Forelimb muscle (tissue), 1 donor: ENCODE data around the gene FBXO36. TPM values are rescaled to one million over a fixed set of nuclear protein-coding genes. Genes with fewer than 3 reads are reported as not detected.
"Not testable (repeated sequence)": the region's sequence is repeated elsewhere in the genome, so short reads cannot be mapped to it uniquely, and the experiment has no call there.

Experiments used
- DNase-seq: peaks from one replicate; pipeline ENCODE4 v3.0.0-alpha.2; 2013; ENCODE audit warnings: low read depth
- polyA plus RNA-seq: library from polyadenylated mRNA; unstranded; fragments of 120-200 nt; gene quantifications from one replicate; pipeline ENCODE4 v1.2.1, GENCODE V29; 2013; ENCODE audit not compliant: insufficient read length

The FBXO36 gene, protein sequence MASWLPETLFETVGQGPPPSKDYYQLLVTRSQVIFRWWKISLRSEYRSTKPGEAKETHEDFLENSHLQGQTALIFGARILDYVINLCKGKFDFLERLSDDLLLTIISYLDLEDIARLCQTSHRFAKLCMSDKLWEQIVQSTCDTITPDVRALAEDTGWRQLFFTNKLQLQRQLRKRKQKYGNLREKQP
- 2.6 TPM for polyA plus RNA-seq

- DNase-seq: no peak
Measured at GRCh38 chr2:229922449-229923386, at the start of gene FBXO36. Gene FBXO36, plus strand, starts transcription at chr2:229922503. Its CDS starts 11 bp downstream, at chr2:229922514.

DNA sequence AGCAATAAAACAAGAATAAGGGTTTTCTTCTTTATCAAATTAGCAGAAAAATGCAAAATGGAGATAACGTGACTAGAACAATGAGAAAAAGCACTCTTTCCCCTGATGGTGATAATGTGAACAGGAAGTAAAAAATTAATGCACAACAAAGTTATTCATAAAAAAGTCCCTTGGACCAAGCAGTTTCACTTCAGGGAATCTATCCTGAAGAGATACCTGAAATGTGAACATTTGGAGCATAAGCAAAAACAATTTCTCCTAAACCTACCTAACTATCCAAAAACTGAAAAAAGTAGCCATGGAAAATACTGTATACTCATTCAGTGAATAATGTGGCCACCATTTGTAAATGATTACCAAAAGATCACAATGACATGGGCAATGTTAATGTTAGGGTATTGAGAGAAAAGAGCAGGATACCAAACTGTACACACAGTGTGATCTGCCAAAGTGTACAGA, 49.2 kb upstream of the FBXO36 start:
- no peak for DNase-seq

- DNase-seq: no peak
Measured at GRCh38 chr2:229874647-229875046, 47.7 kb upstream of the FBXO36 start.

- DNase-seq: no peak
Measured at GRCh38 chr2:229875549-229875948, 46.8 kb upstream of the FBXO36 start.

GRCh38 chr2:229879191-229879950, 42.9 kb upstream of the FBXO36 start:
- DNase-seq: no peak

DNA sequence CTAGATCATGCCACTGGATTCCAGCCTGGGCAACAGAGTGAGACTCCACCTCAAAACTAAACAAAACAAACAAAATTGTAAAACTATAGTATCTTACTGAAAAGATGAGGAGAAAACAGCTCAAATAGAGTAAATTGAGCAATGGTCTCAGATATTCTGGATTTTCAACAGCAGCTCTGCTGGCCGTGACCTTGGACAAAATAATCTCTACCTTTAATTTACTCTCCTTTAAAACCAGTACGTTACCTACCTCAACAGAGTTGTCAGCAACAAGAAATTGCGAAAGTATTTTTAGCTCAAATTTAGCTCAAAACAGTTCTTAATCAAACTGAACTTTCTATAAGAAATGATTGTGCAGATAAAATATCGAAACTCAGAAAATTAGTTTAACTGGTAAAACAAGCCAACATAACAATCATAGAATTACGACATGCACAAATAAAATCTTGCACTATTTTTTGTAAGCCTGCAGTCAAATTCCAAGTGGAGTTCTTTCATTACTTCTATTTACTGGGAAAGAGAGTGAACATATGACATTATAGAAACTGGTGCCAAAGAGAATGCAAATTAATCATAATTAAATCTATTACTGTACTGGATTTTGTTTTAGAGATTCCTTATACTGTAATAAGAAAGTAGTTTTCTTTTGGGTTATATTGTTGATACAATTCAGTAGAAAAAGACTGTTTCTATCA, 41.3 kb upstream of the FBXO36 start:
- DNase-seq: no peak

- no peak for DNase-seq
Measured at GRCh38 chr2:229882583-229882982, 39.7 kb upstream of the FBXO36 start.

DNA sequence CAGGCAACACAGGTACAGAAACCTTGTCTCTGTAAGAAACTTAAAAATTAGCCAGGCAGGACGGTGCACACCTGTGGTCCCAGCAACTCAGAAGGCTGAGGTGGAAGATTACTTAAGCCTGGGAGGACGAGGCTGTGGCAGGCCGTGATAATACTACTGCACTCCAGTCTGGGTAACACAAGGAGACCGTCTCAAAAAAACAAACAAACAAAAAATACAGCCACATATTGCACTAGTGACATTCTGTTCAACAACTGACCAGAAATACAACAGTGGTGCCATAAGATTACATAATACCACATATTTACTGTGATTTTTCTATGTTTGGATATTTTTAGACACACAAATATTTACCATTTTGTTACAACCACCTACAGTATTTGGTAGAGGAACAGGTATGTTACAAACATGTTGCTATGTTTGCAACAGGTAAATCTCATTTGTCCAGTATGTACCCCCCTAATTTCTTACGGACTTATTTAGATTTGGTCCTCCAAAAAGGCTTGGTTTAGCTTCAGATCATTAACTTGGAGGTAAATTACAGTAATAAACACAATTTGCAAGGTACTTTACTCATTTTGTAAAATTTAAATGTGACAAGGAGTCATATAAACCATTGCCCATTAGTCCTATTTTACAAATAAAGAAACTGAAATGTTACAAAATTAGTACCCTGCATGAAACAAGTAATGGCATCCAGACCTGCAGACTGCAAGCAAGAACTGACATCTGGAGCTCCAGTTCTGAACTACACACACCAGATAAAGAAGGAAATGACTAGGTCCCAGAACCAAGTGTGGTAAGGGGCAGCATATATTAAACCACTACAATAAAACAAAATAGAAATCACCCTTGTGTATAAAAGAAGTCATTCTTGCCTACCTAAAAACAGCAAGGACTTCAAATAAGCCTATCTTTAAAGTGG, 37.3 kb upstream of the FBXO36 start:
- no peak for DNase-seq

DNA sequence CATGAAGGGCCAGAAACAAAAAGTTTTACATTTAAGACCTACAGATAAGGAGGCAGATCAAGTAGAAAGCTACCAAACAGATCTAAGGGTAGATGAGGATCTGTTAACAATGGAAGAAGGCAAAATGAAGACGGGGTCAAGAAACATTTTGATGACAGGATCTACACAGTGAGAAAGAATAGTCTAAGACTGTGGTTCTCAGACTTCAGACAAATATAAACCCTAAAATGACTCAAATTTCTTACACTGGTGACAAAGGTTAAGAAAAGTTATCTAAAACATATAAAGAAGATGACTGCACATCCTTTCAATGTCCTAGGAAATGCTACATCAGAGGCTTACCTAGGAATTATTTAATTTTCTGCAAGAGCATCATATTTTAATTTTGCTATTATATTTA, 34.9 kb upstream of the FBXO36 start:
- DNase-seq: no peak

DNA sequence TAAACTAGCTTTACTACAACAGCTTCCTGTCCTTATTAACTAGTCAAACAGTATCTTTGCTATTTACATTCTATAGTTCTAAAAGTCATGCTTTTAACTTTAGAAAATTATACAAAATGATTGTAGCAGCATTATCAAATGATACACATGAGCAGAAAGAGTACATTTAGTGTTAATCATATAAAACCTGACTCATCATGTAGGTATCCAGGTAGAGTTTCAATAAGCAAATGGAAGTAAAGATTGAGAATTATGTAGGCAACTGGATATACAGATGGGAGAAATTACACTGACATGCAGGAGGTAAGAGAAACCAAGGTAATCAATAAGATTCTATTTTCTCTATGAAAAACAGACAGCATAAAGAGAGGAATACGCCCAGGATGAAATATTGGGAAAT, 34.3 kb upstream of the FBXO36 start:
- DNase-seq: no peak

DNA sequence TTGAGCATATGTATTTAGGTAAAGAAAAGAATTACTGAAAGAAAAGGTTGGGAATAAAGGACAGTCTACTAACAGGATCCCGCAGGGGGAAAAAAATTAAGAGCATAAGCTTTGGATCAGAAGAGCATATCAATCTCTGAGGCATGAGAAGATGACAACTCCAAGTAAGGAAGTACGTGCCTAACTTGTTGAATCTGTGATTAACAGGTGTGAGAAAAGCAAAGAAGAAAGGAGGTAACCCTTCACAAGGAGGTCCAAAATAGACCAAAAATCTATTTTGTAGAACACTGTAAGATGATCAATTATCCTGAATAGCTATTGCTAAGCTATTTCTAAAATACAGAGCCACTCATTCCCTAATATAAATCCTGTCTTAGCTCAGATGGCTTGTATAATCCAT, 33.3 kb upstream of the FBXO36 start:
- DNase-seq: no peak

GRCh38 chr2:229896857-229897256, 25.4 kb upstream of the FBXO36 start:
- DNase-seq: no peak

DNA sequence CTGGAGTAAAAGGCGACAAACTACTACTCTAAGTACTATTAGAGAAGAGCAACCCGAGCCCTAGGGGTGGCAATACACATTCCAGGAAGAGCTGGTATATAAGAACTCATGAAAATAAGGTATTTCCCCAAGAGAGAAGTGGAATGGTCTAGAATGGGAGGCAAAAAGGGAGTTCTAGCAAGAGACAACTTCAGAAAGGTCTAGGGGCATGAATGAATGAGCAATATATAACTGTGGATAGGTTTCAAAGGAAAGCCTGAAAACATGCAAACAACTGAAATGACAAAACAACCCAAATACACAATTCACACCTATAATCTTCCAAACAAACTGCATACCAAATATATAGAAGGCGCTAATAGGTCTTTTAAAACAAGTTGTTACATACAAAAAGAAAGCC, 22.7 kb upstream of the FBXO36 start:
- no peak for DNase-seq

DNA sequence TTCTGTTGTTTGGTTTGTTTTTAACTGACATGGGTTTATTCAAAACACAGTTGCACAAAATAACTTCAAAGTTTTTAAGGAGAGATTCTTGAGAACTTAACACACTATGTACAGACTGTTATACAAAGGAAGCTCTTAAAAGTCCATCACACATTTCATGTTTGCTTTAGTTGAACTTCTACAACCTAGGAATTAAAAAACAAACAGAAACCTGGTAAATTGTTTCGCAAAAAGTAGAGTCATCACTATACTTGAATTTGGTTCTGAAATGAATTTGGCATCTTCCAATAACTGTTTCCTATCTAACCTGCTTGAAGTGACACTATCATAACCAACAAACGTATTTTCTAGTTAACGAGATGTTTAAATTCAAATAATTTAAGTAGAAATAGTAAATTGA, 22.3 kb upstream of the FBXO36 start:
- DNase-seq: no peak

- DNase-seq: not testable (repeated sequence)
Measured at GRCh38 chr2:229900514-229900913, 21.8 kb upstream of the FBXO36 start.

DNA sequence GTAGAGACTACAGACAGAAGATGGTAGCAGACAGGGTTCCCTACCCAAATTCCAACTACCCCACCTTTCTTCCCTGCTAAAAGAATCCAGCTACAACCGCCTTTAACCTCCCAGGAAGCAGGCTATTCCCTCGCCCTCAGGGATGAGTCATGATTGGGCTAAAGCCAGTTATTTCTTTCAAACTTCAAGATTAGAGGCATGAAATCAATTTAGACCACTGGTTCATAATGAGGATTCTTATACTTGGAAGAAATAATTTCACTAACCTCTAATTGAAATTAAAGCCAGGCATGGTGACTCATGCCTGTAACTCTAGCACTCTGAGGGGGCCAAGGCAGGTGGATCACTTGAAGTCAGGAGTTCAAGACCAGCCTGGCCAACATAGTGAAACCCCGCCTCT, 20.5 kb upstream of the FBXO36 start:
- DNase-seq: no peak

- DNase-seq: no peak
Measured at GRCh38 chr2:229903037-229903436, 19.3 kb upstream of the FBXO36 start.

DNA sequence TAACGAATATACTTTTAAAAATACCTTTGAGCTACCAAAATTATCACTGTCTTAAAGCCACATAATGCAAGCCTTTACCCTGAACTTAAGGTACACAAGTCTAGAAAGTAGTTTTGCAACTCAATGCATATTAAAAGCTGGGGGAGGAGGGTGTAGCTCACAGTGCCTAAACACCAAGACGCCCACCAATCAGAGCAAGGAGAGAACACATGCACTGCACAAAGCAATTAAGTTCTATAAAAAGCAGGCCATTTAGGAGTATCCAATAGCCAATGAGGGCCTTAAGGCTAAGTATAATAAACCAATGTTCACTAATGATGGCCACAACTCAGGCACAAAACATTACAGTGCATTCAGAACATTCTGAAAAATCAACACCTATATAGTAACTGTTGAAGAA, 16.7 kb upstream of the FBXO36 start:
- DNase-seq: no peak

GRCh38 chr2:229909090-229909489, 13.2 kb upstream of the FBXO36 start:
- no peak for DNase-seq

DNA sequence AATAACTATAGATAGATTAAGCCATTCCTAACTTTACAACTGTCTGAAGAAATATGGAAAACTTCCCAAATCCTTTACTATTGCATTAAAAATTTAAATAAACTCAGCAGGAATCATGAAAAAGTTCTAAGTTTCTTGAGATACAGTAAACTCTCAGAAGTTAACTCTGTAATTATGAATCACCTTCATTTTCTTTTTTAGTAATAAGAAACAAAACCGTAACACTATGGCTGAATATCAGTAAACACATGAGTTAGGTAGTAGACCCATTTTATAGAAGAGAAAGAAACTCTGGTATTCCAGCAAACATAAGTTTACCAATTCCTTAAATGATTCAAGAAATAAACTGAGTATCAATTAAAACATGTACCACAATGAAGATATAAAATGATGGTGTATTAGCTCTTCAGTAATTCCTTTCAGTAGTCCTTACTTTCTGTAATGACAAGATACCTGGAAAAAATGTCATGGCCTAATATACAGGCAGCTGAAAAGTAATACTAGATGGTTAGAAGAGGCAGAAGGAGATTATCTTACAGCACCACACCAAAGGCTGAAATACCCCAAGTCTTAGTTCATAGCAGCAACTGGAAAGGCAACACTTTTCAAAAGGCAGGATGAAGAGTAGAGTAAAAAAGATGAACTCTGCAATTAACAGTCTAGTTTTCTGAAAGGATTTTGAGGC, 12.0 kb upstream of the FBXO36 start:
- DNase-seq: no peak
